G401.6 (cell line): ENCODE measurements around the gene MINDY4B.

Source experiments
- FAIRE-seq: peaks from 2 replicates; lab custom pipeline; 2012; peaks lifted over from hg19 to GRCh38; lab: Jason Lieb, UNC

The MINDY4B gene

DNA sequence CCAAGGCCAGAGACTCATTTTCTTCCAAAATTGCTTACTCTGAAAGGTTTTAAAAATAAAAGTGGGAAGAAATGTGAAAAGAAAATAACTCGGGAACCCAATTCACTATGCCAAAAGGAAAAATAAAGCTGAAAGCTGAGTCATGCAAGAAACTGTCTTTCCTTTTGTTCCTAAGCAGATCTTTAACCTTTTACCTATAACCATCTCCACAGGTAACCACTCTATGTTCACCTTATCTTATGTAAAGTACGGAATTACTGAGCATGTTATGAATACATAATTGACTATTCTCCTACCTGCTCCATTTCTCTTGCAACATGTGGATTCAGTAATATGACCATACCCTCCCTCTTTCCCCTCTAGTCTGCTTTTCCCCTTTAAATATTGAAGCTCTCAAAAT, 62.0 kb downstream of the MINDY4B start:
- no peak for FAIRE-seq

DNA sequence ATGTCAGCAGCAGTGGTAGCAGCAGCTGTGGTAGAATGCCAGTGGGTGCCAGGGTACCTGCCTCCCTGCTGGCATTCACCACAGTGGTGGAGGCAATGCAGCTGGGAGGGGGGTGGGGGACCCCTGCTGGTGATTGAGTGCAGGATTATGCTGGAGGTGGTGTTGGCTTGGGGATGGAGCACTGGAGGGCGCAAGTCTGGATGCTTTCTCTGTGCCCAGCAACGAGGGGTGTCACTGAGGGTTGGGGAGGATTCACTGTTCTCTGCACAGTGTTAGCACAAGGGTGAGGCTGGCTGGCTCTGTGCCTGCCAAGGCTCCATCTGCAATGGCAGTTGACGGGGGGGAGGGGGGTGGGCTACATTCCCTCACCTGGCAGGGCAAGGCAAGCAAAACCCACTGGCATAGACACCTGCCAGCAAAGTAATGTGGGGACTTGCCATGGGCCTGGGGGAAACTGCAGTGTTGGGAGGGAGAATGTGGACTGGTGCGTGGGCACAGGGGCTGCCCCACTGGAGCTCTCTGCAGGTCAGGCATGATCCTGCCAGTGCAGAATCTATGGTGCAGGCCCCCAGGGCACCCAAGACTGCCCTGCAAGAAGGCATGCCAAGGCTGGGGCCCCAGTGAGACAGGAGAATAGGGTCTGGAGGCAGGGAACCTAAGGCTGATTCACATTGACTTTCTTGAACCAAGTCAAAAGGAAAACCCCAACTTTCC, 64.3 kb downstream of the MINDY4B start:
- FAIRE-seq: no peak

DNA sequence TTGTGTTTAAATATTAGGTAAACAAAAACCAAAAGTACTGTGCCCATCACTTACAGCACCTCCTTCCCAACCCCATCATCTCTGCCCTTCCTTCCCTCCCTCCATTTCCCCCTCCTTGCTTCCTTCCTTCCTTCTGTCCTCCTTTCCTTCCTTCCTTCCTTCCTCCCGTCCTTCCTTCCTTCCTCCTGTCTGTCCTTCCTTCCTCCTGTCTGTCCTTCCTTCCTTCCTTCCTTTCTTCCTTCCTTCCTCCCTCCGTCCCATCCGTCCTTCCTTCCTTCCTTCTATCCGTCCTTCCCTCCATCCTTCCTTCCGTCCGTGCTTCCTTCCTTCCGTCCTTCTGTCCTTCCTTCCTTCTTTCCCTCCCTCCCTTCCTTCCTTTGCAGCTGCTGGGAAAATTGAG, 74.5 kb downstream of the MINDY4B start:
- FAIRE-seq: no peak

DNA sequence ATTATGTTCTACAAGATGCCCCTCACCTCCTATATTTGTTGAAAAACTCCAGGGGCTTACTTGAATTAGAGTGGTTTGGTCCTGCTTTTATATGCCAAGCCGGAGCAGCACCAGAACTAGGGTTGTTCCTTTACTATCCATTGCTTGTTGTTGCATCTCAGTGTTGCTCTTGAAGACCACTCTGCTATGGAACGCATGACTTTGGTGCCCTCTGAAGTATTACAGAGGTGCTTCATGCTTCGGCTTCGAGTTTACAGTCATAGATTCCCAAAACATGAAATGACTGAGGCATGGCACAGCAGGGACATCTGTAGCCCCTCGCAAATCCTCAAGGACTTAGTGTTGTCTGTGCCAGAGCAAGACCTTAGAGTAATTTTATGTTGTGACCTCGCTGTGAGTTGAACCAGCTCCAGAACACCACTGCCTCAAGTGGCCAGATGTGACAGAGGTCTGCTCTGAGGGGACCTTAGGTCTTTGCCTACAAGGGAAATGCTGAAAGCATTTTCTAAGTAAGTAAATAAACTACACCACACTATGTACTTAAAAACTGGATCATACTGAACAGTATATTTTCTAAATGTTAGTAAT, 75.1 kb downstream of the MINDY4B start:
- FAIRE-seq: no peak

DNA sequence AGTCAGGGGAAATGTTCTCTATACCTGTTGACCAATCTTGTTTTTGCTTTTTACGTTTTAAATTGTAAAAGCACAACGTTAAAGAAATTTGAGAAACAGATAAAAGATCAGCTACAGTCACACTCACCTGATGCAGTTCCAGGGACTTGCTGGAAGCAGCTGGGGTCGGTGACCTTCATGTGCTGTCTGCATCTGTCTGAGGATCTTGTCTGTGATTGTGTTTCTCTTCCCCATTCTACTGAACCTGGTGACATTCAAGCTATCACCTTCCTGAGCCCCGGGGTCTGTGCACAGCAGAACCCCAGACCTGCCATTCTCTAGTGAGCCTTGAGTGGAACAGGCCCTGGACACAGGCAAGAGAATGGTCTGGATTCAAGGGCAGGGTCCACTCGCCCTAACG, 75.8 kb downstream of the MINDY4B start:
- no peak for FAIRE-seq

DNA sequence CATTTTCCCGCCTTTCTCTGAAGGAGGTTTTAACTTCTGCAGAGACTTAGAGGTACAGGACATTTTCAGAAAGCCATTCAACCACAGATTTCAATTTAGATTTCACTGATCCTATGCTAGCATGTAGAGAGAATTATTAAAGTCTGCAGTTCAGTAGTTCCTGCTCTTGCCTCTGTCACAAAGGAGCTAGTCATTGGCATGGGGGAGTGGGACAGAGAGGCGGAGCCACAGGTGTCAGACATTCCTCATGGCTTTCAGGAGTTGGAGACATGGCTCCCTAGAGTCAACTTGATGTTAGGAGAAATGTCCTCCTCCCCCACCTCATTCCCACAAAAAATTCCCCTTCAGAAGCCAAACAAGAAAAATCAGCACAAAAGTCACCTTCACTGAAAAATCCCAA, 76.2 kb downstream of the MINDY4B start:
- FAIRE-seq: no peak

DNA sequence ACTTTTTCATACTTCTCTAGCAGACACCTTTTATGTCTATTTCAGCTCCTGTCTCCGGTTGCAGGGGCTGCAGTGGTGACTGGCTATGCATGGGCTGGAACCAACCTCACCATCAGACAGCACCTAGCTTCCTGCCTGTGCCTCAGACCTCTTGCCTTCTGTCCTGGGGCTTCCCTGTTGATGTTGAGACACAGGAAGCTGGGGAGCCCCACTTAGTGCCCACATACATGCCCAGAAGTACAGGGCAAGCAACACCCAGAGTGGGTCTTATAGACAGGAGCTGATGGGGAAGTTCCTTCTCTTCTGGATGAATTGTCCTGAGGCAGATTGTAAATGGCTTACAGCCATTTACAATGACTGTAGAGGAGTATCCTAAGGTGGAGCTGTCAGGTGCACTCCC, 77.0 kb downstream of the MINDY4B start:
- no peak for FAIRE-seq

DNA sequence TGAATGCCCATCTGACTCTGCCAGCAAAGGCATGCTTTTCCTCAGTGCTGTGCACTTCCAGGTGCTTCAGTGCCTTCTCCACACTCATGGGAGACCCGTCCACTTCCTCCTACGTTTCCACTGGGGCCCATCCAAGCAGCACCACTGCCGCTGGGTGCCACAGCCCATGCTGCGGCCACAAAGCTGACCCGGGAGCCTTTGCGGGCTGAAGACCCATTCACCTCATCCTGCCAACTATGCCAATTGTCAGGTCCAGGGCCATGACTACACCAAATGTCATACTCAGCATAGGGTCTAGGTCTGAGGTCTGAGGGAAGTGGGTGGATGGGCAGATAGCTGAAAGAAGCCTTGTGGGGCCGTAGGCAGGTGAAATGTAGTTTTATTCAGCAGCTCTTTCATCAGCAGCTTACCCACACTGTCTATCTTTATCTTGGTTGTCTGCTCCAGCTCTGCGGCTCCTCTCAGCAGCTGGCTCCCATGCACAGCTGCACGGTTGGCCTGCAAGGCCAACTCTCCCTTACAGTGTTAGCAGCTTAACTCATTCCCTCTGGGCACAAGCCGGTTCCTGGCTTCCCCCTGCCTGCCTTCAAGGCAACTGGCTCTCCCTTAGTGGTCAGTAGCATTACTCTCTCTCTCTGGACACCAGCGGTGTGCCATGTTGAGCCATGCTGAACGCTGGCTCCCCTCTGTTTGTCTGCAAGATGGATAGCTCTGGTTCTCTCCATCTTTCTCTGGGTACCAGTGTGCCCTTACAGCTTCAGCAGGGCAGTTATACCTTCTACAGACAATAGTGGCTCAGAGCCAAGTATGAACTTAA, 78.6 kb downstream of the MINDY4B start:
- no peak for FAIRE-seq

DNA sequence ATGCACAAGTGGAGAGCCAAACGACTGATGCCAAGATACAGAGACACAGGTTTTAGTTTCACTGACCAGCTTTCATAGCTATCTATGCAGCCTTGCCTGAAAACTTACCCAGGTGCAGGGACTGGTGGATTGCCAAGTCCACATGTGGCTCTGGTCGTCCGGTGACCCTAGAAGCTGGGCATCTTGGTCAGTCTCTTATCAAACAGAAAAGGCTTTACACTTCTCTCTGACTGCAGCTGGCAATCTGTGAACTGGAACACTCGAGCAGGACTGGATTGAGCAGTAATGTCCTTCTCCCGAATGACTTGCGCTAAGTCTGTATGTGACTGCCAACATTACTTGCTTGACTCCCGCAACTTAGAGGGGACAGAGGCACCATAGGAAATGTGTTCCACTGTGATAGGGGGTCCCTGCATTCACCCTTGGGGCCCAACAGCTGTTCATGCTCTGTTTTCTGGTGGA, 79.3 kb downstream of the MINDY4B start:
- no peak for FAIRE-seq

DNA sequence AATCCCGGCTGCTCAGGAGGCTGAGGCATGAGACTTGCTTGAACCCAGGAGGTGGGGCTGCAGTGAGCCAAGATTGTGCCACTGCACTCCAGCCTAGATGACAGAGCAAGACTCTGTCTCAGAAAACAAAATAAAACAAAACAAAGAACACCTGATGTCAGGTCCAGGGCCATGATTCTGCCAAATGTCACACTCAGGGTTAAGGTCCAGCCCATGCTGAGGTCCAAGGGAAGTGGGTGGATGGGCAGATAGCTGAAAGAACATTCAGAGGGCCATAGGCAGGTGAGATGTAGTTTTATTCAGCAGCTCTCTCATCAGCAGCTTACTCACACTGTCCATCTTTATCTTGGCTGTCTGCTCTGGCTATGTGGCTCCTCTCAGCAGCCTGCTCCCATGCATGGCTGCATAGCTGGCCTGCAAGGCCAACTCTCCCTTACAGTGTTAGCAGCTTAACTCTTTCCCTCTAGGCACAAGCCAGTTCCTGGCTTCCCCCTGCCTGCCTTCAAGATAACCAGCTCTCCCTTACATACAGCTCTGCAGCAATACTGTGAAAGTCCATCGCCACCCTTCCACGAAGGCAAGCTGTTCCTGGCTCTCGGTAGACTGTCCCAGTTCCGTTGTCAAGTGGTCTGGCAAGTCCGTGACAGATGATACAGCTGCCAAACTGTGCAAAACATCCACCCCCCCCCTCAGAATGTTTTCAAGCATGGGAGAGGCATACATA, 79.9 kb downstream of the MINDY4B start:
- FAIRE-seq: no peak

DNA sequence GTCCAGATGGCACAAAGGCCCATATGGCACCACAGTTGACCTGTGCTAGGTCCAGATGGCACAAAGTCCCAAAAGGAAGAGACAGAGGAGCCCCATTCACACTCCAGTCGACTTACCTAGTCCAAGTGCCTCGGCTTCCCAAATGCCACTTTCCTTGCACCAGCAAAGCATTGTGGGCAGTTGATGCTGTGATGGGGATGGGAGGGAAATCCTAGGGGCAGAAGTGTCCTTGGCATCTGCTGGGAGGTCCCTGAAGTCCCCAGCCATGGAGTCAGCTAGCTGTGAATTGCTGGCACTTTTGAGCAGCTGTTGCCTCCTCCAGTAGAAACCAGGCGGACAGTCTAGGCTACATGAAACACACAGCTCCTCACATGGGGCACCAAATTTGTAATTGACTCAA, 82.0 kb downstream of the MINDY4B start:
- FAIRE-seq: no peak

DNA sequence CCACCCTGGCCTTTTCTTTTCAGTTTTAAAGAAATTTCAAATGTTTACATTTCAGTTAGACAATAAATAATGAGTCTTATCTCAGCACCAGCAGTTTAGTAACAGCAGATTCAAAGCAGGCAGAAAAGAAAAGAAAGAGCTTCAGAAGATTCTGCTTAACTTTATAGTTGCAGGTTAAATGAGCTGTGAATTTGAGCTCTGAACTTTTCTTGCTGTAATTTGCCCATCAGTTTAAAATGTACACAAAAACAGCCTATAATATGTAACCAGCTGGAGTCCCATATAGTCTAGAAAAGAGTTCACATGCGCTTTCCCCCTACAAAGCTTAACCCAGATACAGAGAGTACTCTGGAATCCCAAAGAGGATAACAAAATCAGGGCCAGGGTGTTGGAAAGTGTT, 82.6 kb downstream of the MINDY4B start:
- FAIRE-seq: no peak
